NK-92 (cell line): ENCODE data around the gene ENPP1.
"Not testable (repeated sequence)": the region's sequence is repeated elsewhere in the genome, so short reads cannot be mapped to it uniquely, and the experiment has no call there.

Experiments
- DNase-seq: peaks from one replicate; lab custom pipeline; 2025; ENCODE audit not compliant: unreplicated experiment; lab: John Stamatoyannopoulos, UW

ENPP1 gene

DNA sequence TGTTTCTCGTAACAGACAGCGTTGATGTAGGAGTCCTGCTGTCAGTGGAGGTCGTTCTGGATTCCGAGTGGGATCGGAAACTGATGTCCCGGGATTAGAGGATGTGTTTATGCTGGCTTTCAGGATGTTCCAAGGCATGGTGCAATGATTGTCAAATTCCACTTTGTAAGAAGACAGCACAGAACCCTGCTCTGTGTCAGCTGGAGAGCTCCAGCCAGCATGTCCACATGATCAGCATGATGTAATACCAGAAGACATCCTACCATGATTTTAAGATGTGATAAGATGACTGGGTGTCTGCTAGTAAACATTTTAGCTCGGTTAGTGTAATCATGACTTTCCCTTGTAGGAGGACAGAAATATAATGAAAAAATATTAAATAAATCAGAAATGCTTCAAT, 20.3 kb downstream of the ENPP1 start:
- no peak for DNase-seq

DNA sequence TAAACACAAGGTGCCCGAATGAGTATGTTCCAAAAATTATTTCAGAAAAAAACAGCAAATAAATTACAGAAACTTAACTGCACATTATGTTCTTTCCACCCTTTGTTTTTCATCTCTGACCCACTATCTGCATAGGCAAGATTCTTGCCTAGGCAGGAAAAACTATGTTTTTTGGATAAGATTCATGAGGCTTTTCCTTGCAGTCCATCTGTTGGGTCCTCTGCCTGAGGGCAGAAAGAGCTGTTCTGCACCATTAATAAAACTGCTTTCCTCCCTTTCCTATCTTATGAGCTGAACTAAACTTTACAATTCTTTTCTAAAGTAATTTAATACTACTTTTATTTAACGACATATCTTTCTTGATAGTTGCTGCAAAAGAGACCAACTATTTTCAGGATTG, 21.1 kb downstream of the ENPP1 start:
- DNase-seq = no peak

DNA sequence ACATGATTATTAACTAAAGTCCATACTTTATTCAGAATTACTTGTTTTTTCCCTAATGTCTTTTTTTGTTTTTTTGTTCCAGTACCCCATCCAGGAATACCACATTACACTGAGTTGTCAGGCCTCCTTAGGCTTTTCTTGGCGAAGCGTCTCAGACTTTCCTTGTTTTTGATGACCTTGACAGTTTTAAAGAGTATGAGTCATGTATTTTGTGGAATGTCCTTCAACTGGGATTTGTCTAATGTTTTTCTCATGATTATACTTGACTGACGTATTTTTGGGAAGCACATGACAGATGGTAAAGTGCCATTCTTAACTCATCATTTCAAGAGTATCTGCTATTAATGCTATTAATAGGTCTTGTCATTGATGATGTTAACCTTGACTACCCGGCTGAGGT, 23.6 kb downstream of the ENPP1 start:
- DNase-seq = no peak

- DNase-seq = no peak
These were observed 24.1 kb downstream of the ENPP1 start for GRCh38 chr6:131831886-131832285.

DNA sequence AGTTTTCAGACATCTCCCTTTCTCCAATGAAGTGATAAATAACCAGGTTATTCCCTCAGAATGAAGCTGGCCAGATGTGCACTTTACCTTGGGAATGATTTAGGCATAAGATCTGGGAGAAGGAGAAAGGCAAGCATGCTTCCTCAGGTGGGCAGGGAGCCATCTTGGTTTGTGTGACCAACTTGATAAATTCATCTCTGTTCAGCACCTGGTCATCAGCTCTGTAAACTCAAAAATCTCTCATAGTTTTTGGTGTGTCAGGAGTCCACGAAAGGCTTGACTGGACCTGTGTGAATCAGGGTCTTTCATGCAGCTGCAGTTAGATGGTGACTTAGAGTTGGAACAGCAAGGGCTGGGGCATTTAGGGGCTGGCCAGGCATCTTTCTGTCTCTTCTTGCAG, 24.5 kb downstream of the ENPP1 start:
- DNase-seq = no peak

DNA sequence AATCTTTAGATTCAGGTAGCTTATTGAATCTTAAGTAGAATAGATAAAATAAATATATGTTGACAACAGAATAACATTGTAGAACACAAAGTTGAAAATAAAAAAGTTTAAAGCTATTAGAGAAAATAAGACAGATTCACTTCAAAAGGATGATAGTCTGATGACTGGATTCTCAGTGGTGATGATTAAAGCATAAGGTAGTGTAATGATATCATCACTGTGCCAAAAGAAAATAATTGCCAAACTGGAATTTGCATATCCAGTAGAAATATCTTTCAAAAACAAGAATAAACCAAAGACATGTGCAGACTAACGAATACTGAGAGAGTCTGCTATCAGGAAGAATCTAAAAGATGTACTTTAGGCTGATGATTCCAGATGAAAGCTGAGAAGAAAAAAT, 30.2 kb downstream of the ENPP1 start:
- no peak for DNase-seq

- no peak for DNase-seq
These were observed 31.6 kb downstream of the ENPP1 start for GRCh38 chr6:131839388-131839787.

GRCh38 chr6:131840441-131840840, 32.6 kb downstream of the ENPP1 start:
- DNase-seq = no peak

GRCh38 chr6:131840936-131841583, 33.2 kb downstream of the ENPP1 start:
- no peak for DNase-seq

- no peak for DNase-seq
These were observed 35.9 kb downstream of the ENPP1 start for GRCh38 chr6:131843768-131844167.

- no peak for DNase-seq
These were observed 36.5 kb downstream of the ENPP1 start for GRCh38 chr6:131844243-131844841.

DNA sequence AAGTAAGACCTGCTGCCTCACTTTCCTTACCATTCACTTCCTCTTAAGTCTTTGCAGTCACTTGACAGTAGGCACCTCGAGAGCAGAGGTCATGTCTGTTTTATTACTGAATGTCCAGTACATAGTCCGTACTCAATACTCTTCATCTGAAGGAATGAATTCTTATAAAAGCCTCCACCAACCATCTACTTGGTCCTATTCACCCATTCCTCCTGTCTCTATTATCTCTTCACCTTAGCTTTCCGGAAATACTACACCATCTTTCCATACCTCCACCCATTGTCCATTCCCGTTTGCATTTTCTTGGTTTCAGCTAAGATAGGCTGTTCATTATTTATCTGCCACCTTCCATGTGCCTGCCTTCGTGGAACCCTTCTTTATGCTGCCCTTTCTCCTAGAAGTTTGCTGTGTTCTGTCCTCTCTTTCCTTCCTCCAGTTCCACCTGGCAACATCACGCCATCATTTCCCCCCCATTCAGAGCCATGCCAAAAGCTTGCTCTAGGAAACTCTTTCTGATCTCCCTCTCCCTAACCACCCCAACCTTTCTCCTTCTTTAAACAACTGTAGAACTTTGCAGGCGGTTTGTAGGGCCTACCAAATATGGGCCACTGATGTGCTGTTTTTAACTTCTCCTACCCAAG, 38.3 kb downstream of the ENPP1 start:
- DNase-seq = no peak

- no peak for DNase-seq
These were observed 39.1 kb downstream of the ENPP1 start for GRCh38 chr6:131846905-131847304.

DNA sequence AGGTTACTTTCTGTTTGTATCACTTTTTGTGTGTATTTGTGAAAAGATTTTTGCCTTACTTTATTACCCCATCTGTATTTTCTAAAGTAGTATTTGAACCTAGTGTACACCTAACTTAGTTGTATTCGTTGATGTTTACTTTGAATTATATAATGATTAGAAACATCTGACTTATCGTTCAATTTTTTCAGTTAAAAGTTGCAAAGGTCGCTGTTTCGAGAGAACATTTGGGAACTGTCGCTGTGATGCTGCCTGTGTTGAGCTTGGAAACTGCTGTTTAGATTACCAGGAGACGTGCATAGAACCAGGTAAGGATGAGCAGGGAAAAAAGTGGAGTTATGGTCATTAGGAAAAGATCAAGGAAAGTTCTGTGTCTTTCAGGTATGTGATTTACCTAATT, 42.0 kb downstream of the ENPP1 start:
- DNase-seq = no peak

DNA sequence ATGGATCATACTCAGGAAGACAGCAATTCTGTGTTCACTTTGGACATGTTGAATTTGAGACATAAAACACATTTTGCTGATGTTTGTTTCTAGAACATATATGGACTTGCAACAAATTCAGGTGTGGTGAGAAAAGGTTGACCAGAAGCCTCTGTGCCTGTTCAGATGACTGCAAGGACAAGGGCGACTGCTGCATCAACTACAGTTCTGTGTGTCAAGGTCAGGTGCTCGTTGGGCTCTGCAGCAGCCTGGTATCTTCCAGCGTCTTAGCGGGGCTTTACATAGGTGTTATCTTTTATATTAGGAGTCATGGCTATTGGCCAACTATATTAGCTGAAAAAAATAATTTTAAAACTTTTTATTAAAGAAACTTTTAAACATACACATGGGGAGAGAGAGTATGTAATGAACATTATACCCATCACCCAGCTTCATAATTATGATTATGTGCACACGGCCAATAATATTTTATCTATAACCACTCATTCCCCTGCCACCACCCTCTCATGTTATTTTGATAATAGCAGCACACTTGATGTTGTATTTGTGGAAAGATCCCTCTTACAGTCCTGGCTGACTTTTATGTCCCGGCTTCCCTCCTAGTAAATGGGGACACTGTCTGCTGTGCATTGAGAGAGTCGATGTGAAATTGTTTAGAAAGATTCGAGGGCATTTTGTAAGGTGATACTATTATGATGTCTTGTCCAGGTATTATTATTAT, 43.4 kb downstream of the ENPP1 start:
- no peak for DNase-seq

GRCh38 chr6:131852200-131852599, 44.4 kb downstream of the ENPP1 start:
- no peak for DNase-seq

DNA sequence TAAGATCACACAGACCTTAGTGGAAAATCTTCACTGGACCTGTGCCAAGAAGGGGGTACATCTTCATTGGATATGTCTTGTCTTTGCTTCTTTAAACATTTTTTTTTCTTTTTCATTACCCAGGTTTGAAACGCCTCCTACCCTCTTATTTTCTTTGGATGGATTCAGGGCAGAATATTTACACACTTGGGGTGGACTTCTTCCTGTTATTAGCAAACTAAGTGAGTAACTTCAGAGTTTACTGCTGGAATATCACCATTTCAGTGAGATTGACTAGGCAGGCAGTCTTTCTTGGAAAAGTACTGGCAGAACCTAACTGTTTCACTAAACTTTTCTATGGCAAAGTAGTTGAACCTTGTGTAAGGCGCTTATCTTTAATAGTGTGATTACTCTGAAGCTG, 47.0 kb downstream of the ENPP1 start:
- no peak for DNase-seq

DNA sequence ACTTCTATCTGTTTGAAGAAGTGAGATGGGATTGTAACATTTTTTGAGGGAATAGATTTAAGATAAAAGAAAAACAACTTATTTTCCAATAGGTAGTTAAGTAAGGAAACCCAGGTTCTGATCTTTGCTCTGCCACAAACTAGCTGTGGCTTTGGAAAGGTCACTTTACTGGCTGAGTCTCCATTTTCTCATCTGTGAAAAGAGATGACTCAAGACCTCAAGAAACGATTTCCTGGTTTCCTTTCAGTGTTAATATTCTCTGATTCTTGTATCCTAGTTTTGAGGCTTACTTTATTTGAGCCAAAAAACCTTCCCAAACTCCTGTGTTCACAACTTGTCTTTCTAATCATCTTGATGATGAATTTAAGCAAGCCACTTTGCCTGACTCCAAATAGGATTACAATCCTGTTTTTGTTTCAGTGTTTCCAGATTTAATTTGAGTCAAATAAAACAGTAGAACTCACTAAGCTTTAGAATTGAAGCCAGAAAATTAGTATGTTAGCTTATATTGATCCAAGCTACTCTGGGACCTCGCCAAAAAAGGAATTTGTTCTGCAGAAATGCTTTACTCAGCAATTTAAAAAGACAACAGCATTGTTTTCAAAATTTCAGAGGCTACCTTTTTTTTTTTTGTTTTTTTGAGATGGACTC, 51.1 kb downstream of the ENPP1 start:
- DNase-seq = no peak

GRCh38 chr6:131859658-131860057, 51.8 kb downstream of the ENPP1 start:
- DNase-seq = not testable (repeated sequence)

GRCh38 chr6:131861381-131861780, 53.6 kb downstream of the ENPP1 start:
- DNase-seq = no peak

GRCh38 chr6:131862476-131862875, 54.7 kb downstream of the ENPP1 start:
- no peak for DNase-seq

- DNase-seq = no peak
These were observed 59.9 kb downstream of the ENPP1 start for GRCh38 chr6:131867744-131868143.
